Stimulated activated effector memory CD8-positive, alpha-beta T cell treated with anti-CD3 and anti-CD28 coated beads, Interleukin-12 subunit alpha, Interleukin-12 subunit beta, amount 100 ng/mL, for 72 hours (primary cell): Measurements from ENCODE around the gene FMO5.
"Not testable (repeated sequence)": the region's sequence is repeated elsewhere in the genome, so short reads cannot be mapped to it uniquely, and the experiment has no call there.

ENCODE experiments used
- ATAC-seq: fragments of 150-1000 bp; cut with Tn5 transposase; 2 replicates; pipeline ENCODE4 v1.10.0; 2021
- DNase-seq, 2 donors: peaks; one replicate each; pipeline ENCODE4 v3.0.0; 2021 to 2022; ENCODE audit warnings: low spot score in 2 of 2
- H3K27ac Mint-ChIP-seq: one replicate; pipeline ENCODE4 v1.8.0; 2022; ENCODE audit warnings: mild to moderate bottlenecking, mixed read lengths
- H3K36me3 Mint-ChIP-seq: one replicate; pipeline ENCODE4 v1.8.0; 2022; ENCODE audit warnings: mild to moderate bottlenecking, mixed read lengths
- H3K4me1 Mint-ChIP-seq: one replicate; pipeline ENCODE4 v1.8.0; 2022; ENCODE audit warnings: mixed read lengths
- H3K4me3 Mint-ChIP-seq: one replicate; pipeline ENCODE4 v1.8.0; 2022; ENCODE audit warnings: mild to moderate bottlenecking, mixed read lengths
- H3K9me3 Mint-ChIP-seq: one replicate; pipeline ENCODE4 v1.8.0; 2022; ENCODE audit warnings: mixed read lengths

Gene FMO5

GRCh38 chr1:147197324-147197723 lies 27.8 kb downstream of the FMO5 start:
- not testable (repeated sequence) for H3K27ac Mint-ChIP-seq, H3K9me3 Mint-ChIP-seq, ATAC-seq, H3K4me1 Mint-ChIP-seq, DNase-seq, H3K4me3 Mint-ChIP-seq, H3K36me3 Mint-ChIP-seq

- no peaks in the 10 kb centered on the region for H3K9me3 Mint-ChIP-seq
These were observed 35.6 kb downstream of the FMO5 start for GRCh38 chr1:147189514-147189913.

GRCh38 chr1:147185432-147185831 lies 39.7 kb downstream of the FMO5 start:
- Mint-ChIP-seq H3K4me1 (no peaks in the 10 kb centered on the region), H3K9me3 (no peaks in the 10 kb centered on the region), H3K27ac (no peak overlapping the region), H3K36me3 (no peaks in the 10 kb centered on the region), H3K4me3 (no peak overlapping the region)
- DNase-seq (no peak), ATAC-seq (no peak)

More at GRCh38 chr1:147189514-147189913, 35.6 kb downstream of the FMO5 start:
- H3K27ac Mint-ChIP-seq, result no peak overlapping the region
- H3K36me3 Mint-ChIP-seq, result no peaks in the 10 kb centered on the region
- no peaks in the 10 kb centered on the region for H3K4me1 Mint-ChIP-seq
- no peak overlapping the region for H3K4me3 Mint-ChIP-seq
- ATAC-seq (no peak), DNase-seq (no peak)

- H3K27ac Mint-ChIP-seq, result no peak overlapping the region
- DNase-seq, result no peak
These were observed 47.3 kb downstream of the FMO5 start for GRCh38 chr1:147177611-147178380.

GRCh38 chr1:147172168-147173016 lies 52.7 kb downstream of the FMO5 start, which contains the start of gene PRKAB2:
PRKAB2 (minus strand) TSS chr1:147172470; CDS start chr1:147172144, 326 bp downstream.
- H3K4me3 Mint-ChIP-seq, result peak within 1 kb of the TSS; percentile 99
- ATAC-seq (peak; percentile 94), DNase-seq (peak; percentile 94 to 96)
- H3K4me1 Mint-ChIP-seq, result peaks cover 40% of the 10 kb centered on the region
- peak within 1 kb of the TSS; percentile 98 for H3K27ac Mint-ChIP-seq
- H3K9me3 Mint-ChIP-seq, result no peaks in the 10 kb centered on the region
- H3K36me3 Mint-ChIP-seq, result peaks cover 15% of the 10 kb centered on the region

More at GRCh38 chr1:147177611-147178380, 47.3 kb downstream of the FMO5 start:
- peaks cover 14% of the 10 kb centered on the region for H3K4me1 Mint-ChIP-seq
- H3K9me3 Mint-ChIP-seq, result peaks cover 4% of the 10 kb centered on the region
- H3K4me3 Mint-ChIP-seq, result no peak overlapping the region
- no peak for ATAC-seq
- H3K36me3 Mint-ChIP-seq, result peaks cover 3% of the 10 kb centered on the region

GRCh38 chr1:147171399-147172167 lies 53.6 kb downstream of the FMO5 start:
- no peak for ATAC-seq
- H3K36me3 Mint-ChIP-seq, result peaks cover 23% of the 10 kb centered on the region

GRCh38 chr1:147169840-147170674 lies 55.1 kb downstream of the FMO5 start:
- no peak for ATAC-seq
- Mint-ChIP-seq H3K4me3 (peak overlapping the region; percentile 99), H3K9me3 (no peaks in the 10 kb centered on the region), H3K4me1 (peaks cover 40% of the 10 kb centered on the region), H3K36me3 (peaks cover 38% of the 10 kb centered on the region), H3K27ac (no peak overlapping the region)
- no peak for DNase-seq

More at GRCh38 chr1:147171399-147172167, 53.6 kb downstream of the FMO5 start:
- Mint-ChIP-seq H3K27ac (peak overlapping the region; percentile 98), H3K4me1 (peaks cover 40% of the 10 kb centered on the region), H3K9me3 (no peaks in the 10 kb centered on the region), H3K4me3 (peak overlapping the region; percentile 99)
- no peak for DNase-seq

GRCh38 chr1:147169171-147169570 lies 56.0 kb downstream of the FMO5 start:
- DNase-seq, result no peak
- H3K9me3 Mint-ChIP-seq, result no peaks in the 10 kb centered on the region

GRCh38 chr1:147168626-147169058 lies 56.5 kb downstream of the FMO5 start:
- Mint-ChIP-seq H3K27ac (no peak overlapping the region), H3K4me1 (peaks cover 35% of the 10 kb centered on the region), H3K36me3 (peaks cover 52% of the 10 kb centered on the region), H3K9me3 (no peaks in the 10 kb centered on the region), H3K4me3 (no peak overlapping the region)
- ATAC-seq, result no peak
- DNase-seq, result no peak

More at GRCh38 chr1:147169171-147169570, 56.0 kb downstream of the FMO5 start:
- no peak for ATAC-seq
- H3K27ac Mint-ChIP-seq, result no peak overlapping the region
- peaks cover 46% of the 10 kb centered on the region for H3K36me3 Mint-ChIP-seq
- H3K4me1 Mint-ChIP-seq, result peaks cover 39% of the 10 kb centered on the region
- no peak overlapping the region for H3K4me3 Mint-ChIP-seq

GRCh38 chr1:147167365-147167764 lies 57.8 kb downstream of the FMO5 start:
- peak; percentile 52 for ATAC-seq
- peaks cover 22% of the 10 kb centered on the region for H3K4me1 Mint-ChIP-seq

GRCh38 chr1:147163019-147163418 lies 62.1 kb downstream of the FMO5 start:
- H3K9me3 Mint-ChIP-seq, result no peaks in the 10 kb centered on the region
- peaks cover 88% of the 10 kb centered on the region for H3K36me3 Mint-ChIP-seq
- ATAC-seq, result no peak
- H3K4me1 Mint-ChIP-seq, result no peaks in the 10 kb centered on the region
- no peak overlapping the region for H3K4me3 Mint-ChIP-seq
- DNase-seq, result no peak
- H3K27ac Mint-ChIP-seq, result no peak overlapping the region

More at GRCh38 chr1:147167365-147167764, 57.8 kb downstream of the FMO5 start:
- peaks cover 52% of the 10 kb centered on the region for H3K36me3 Mint-ChIP-seq
- H3K9me3 Mint-ChIP-seq, result no peaks in the 10 kb centered on the region
- DNase-seq, result no peak
- H3K27ac Mint-ChIP-seq, result no peak overlapping the region
- no peak overlapping the region for H3K4me3 Mint-ChIP-seq

GRCh38 chr1:147162093-147162492 lies 63.0 kb downstream of the FMO5 start:
- Mint-ChIP-seq H3K4me3 (no peak overlapping the region), H3K9me3 (no peaks in the 10 kb centered on the region), H3K27ac (no peak overlapping the region), H3K36me3 (peaks cover 94% of the 10 kb centered on the region), H3K4me1 (no peaks in the 10 kb centered on the region)
- DNase-seq, result no peak
- ATAC-seq, result no peak

- not testable (repeated sequence) for DNase-seq, H3K9me3 Mint-ChIP-seq, H3K4me1 Mint-ChIP-seq, ATAC-seq, H3K27ac Mint-ChIP-seq, H3K4me3 Mint-ChIP-seq
- peaks cover 79% of the 10 kb centered on the region for H3K36me3 Mint-ChIP-seq
These were observed 68.0 kb downstream of the FMO5 start for GRCh38 chr1:147157116-147157515.

- Mint-ChIP-seq H3K27ac (no peak overlapping the region), H3K9me3 (no peaks in the 10 kb centered on the region), H3K4me3 (no peak overlapping the region), H3K4me1 (no peaks in the 10 kb centered on the region), H3K36me3 (peaks cover 74% of the 10 kb centered on the region)
- no peak for DNase-seq
- ATAC-seq, result no peak
These were observed 68.5 kb downstream of the FMO5 start for GRCh38 chr1:147156642-147157041.
